BJ (cell line): Measurements from ENCODE around the gene B9D2. TPM values are rescaled to one million over a fixed set of nuclear protein-coding genes. Genes with fewer than 3 reads are reported as not detected.

ENCODE experiments used
- CTCF ChIA-PET: fragments of 350-600 bp; formaldehyde crosslinking; extraction: SDS; loops from one replicate; lab custom pipeline; 2021; ENCODE audit warnings: antibody characterized with exemption, inconsistent platforms; lab: Yijun Ruan, JAX
- POLR2A ChIA-PET: fragments of 300-600 bp; sonication (Branson Sonifier 250); formaldehyde crosslinking; extraction: SDS; loops from one replicate; lab custom pipeline; 2021; ENCODE audit warnings: antibody characterized with exemption; lab: Charles Lee
- DNase-seq: peaks from one replicate; pipeline ENCODE4 v3.0.0-alpha.2; 2011; ENCODE audit warnings: low read depth
- H3K27me3 ChIP-seq: 2 replicates; pipeline ENCODE4 v1.6.0; 2011; ENCODE audit warnings: low read length; ENCODE audit not compliant: control insufficient read depth, insufficient read depth
- H3K36me3 ChIP-seq: 2 replicates; pipeline ENCODE4 v1.5.1; 2011; ENCODE audit warnings: low read length; ENCODE audit not compliant: control insufficient read depth, insufficient read depth
- H3K4me3 ChIP-seq: 2 replicates; pipeline ENCODE4 v1.5.1; 2011; ENCODE audit warnings: low read depth, mild to moderate bottlenecking, control low read depth, low read length
- polyA plus RNA-seq: library from polyadenylated mRNA; depleted of rRNA; stranded (reverse); fragments of >200 nt; gene quantifications from 2 replicates; pipeline ENCODE4 v1.2.3, GENCODE V29; 2011
- TF ChIP-seq, protein P1 (sequence below): IDR thresholded peaks from 2 replicates; pipeline ENCODE4 v1.5.1; 2011; ENCODE audit warnings: low read depth, mild to moderate bottlenecking, control low read depth, inconsistent platforms, low read length, moderate library complexity; ENCODE audit not compliant: insufficient read depth

The B9D2 gene
- polyA plus RNA-seq, 1 experiment = 10.9 TPM

DNA sequence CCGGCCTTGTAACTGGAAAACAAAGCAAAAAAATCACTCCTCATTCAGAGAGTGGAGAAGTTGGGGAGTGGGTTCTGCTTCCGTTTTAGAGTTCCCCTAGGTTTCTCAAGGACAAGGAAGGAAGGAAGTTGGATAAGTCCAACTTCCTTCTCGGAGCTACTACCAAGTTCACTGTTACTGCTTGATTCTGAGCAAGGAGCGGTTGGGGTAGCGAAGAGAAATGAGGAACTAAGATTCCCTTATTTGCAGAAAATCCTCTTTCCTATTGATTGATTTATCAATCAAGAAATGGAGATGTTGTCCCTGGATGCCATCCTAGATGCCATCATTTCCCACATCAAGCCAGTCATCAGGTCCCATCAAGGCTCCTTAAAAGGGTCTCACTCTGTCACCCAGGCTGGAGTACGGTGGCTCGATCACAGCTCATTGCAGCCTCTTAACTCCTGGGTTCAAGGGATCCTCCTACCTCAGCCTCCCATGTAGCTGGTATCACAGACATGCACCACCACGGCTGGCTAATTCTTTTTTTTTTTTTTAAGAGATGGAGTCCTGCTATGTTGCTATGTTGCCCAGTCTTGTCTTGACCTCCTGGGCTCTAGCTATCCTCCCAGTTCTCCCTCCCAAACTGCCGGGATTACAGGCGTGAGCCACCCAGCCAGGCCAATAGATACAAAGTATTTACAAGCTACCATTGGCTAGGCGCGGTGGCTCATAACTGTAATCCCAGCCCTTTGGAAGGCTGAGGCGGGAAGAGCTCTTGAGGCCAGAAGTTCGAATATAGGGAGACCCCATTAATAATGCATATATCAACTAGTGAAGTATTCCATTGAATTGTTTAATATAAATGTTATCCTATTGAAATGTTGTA is 809 bp upstream of the B9D2 start:
- POLR2A ChIA-PET = interaction anchor here (0.6 to 1.2 kb wide), 6 partner anchors 8 to 899 kb away, joined by 3 to 10 read pairs (median 4); partner anchors contain the start of genes BLVRB and TMEM91
- no peak for DNase-seq
- no peaks in the 10 kb centered on the region for H3K36me3 ChIP-seq
- CTCF ChIA-PET = interaction anchor here (0.7 to 2.7 kb wide), 7 partner anchors 10 to 57 kb away, joined by 3 to 14 read pairs (median 5); partner anchors contain the start of gene TGFB1
- H3K27me3 ChIP-seq = no peaks in the 10 kb centered on the region
- peak overlapping the region; percentile 60 for H3K4me3 ChIP-seq
- TF ChIP-seq, protein P1, sequence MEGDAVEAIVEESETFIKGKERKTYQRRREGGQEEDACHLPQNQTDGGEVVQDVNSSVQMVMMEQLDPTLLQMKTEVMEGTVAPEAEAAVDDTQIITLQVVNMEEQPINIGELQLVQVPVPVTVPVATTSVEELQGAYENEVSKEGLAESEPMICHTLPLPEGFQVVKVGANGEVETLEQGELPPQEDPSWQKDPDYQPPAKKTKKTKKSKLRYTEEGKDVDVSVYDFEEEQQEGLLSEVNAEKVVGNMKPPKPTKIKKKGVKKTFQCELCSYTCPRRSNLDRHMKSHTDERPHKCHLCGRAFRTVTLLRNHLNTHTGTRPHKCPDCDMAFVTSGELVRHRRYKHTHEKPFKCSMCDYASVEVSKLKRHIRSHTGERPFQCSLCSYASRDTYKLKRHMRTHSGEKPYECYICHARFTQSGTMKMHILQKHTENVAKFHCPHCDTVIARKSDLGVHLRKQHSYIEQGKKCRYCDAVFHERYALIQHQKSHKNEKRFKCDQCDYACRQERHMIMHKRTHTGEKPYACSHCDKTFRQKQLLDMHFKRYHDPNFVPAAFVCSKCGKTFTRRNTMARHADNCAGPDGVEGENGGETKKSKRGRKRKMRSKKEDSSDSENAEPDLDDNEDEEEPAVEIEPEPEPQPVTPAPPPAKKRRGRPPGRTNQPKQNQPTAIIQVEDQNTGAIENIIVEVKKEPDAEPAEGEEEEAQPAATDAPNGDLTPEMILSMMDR = no peak

DNA sequence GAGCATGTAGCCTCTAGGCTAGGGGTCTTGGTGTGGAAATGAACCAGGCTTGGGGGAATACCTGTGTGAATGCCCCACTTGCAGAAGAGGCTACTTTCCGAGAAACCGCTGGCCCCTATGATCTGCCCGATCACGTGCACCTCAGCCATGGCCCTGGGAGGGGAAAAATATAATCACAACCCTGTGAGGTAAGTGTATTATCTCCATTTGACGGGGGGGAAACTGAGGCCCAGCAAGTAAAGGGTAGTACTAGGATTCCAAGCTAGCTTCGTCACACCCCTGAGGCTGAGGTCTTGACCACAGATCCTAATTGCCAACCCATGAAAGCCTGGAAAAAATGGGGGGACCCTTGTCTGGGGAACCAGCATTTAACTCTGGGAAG is 587 bp downstream of the B9D2 start:
- Histone ChIP-seq H3K27me3 (no peaks in the 10 kb centered on the region), H3K4me3 (peak overlapping the region; percentile 60), H3K36me3 (no peaks in the 10 kb centered on the region)
- no peak for DNase-seq
- POLR2A ChIA-PET = interaction anchor here (1.0 to 1.2 kb wide), 3 partner anchors 10 to 17 kb away, joined by 4 to 8 read pairs (median 5); no protein-coding TSS in a partner anchor
- CTCF ChIA-PET = interaction anchor here (0.5 to 2.7 kb wide), 7 partner anchors 9 to 544 kb away, joined by 3 to 14 read pairs (median 3); partner anchors contain the start of gene TGFB1
- TF ChIP-seq, protein P1 = no peak

DNA sequence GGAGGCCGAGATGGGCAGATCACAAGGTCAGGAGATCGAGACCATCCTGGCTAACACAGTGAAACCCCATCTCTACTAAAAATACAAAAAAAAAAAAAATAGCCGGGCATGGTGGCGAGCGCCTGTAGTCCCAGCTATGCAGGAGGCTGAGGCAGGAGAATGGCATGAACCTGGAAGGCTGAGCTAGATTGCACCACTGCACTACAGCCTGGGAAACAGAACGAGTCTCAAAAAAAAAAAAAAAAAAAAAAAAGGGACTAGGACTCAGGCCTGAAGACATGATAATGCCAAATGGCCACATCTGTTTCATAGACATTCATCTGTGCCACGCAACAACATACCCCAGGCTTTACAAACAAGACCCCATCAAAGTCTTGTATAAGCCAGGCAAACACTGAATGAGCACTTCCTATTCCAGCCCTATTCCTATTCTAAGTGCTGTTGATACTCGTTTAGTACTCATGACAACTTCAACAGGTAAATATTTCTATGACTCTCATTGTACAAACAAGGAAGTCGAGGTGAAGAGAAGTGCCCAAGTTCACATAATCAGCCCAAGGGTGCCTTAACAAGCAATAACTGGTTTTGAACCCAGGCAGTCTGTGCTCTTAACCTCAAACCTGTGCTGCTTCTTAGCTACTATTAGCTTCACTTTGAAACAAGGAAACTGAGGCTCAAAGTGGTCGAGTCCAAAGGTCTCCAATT is 1.7 kb downstream of the B9D2 start:
- no peak overlapping the region for H3K4me3 ChIP-seq
- POLR2A ChIA-PET = no interaction called here
- CTCF ChIA-PET = interaction anchor here (1.0 to 2.7 kb wide), 3 partner anchors 8 to 16 kb away, joined by 3 to 14 read pairs (median 3); partner anchors contain the start of gene TGFB1
- TF ChIP-seq, protein P1 = no peak
- no peaks in the 10 kb centered on the region for H3K27me3 ChIP-seq
- no peaks in the 10 kb centered on the region for H3K36me3 ChIP-seq
- no peak for DNase-seq

DNA sequence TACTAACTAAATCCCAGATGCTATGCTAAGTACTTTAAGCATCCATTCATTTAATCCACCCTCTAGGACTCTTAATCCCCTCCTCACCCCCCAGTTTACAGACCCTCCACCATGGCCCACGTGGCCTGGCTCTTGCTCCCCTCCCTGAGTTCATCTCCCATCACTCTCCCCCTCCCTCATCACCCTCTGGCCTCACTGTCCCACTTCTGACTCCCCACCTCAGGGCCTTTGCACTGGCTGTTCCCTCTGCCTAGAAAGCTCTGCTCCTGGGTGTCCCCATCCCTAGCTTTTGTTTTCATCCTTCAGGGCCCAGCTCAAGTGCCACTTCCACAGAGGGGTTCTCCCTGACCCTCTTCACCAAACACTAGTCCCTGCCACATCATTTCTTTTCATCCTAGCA is 4.2 kb downstream of the B9D2 start:
- TF ChIP-seq, protein P1 = no peak
- no peak for DNase-seq
- no peaks in the 10 kb centered on the region for H3K27me3 ChIP-seq
- H3K36me3 ChIP-seq = no peaks in the 10 kb centered on the region
- ChIA-PET POLR2A (no interaction called here), CTCF (no interaction called here)
- no peak overlapping the region for H3K4me3 ChIP-seq

DNA sequence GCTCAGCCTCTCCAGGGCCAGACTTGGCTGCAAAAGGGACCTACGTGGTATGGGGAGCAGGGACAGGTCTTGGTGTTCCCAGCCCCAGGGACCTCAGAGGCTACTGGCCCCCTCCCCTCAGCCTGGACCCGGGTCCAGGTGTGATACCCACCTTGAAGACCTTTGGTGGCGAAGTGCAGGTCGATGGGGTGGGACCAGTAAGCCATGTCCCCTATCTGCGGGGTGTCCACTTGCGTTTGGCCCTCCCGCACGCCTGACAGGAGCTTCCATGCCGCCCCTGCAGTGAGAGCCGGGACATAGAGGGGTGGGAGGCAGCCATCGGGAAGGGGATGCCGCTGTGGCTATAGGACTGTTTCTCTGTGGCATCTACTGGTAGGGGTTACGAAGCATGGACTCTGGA is 6.2 kb downstream of the B9D2 start:
- ChIA-PET CTCF (interaction anchor here (1.4 kb wide), 1 partner anchor 24 kb away, joined by 4 read pairs; no protein-coding TSS in a partner anchor), POLR2A (no interaction called here)
- no peaks in the 10 kb centered on the region for H3K27me3 ChIP-seq
- TF ChIP-seq, protein P1 = no peak
- H3K36me3 ChIP-seq = no peaks in the 10 kb centered on the region
- no peak overlapping the region for H3K4me3 ChIP-seq
- DNase-seq = no peak
